Uterus (tissue), 2 donors: Measurements from ENCODE around the gene FANCC.

Experiments used
- CTCF ChIP-seq, 4 experiments: fragments of 200-600 bp in 2 of 4; fragments of 450-650 bp in 2 of 4; sonication (generic) in 2 of 4; IDR thresholded peaks; one replicate each; pipeline ENCODE4 v1.5.1; 2016 to 2019; ENCODE audit warnings: antibody characterized with exemption in 4 of 4, mild to moderate bottlenecking in 2 of 4, moderate library complexity in 1 of 4
- POLR2A ChIP-seq, 2 donors: fragments of 450-650 bp; IDR thresholded peaks; one replicate each; pipeline ENCODE4 v1.6.1; 2016; ENCODE audit warnings: antibody characterized with exemption in 2 of 2, mild to moderate bottlenecking in 1 of 2, moderate library complexity in 1 of 2

- TF ChIP-seq POLR2A (IDR thresholded peaks at IDR 0.05) (no peak), CTCF (IDR thresholded peaks at IDR 0.05) (no peak)
Observed at GRCh38 chr9:95060234-95060633, 257.3 kb downstream of the FANCC start.
